NCI-H2196 treated with DMSO at 0.1 percent for 48 hours (cell line): Measurements from ENCODE around the gene PLEKHN1.
A peak's percentile ranks its signal among the peaks of the same experiment; 100 is the strongest.
"Not testable (repeated sequence)": the region's sequence is repeated elsewhere in the genome, so short reads cannot be mapped to it uniquely, and the experiment has no call there.

Source experiments
- DNase-seq: peaks from one replicate; lab custom pipeline; 2025; ENCODE audit not compliant: unreplicated experiment; lab: John Stamatoyannopoulos, UW

The PLEKHN1 gene

GRCh38 chr1:973459-974292, 7.4 kb downstream of the PLEKHN1 start:
- no peak for DNase-seq

GRCh38 chr1:974293-974640, 8.0 kb downstream of the PLEKHN1 start:
- DNase-seq, result no peak

DNA sequence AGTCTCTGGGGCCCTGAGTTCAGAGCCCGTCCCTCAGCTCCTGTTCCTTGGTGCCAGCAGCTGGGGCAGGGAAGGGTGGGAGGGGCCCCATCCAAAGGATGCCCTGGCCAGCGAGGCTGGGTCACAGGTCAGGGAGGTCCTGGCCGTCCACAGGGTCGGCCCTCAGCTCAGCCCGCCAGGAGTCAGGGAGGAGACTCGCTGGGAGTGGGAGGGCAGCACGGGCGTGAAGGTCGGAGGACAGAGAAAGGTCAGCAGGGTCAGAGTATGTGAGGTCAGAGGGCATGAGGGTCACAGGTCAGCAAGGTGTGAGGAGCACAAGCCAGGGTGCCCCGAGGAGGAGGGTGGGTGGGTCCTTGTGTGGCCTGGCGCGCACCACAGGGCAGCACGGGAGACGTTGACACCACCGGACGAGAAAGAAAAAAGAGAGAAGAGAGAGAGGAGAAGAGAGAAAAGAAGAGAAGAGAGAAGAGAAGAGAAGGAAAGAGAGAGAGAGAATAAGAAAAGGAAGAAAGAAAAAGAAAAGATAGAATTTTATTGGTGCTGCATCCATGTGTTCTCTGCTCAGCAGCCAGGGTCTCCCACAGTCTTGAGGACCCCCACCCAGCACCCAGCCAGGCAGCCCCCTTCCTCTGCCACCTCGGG, 8.5 kb downstream of the PLEKHN1 start:
- no peak for DNase-seq

GRCh38 chr1:975365-975764, 9.1 kb downstream of the PLEKHN1 start:
- DNase-seq, result no peak

- DNase-seq, result peak; percentile 70
Observed at GRCh38 chr1:975896-976683, 9.8 kb downstream of the PLEKHN1 start.

- DNase-seq, result not testable (repeated sequence)
Observed at GRCh38 chr1:976791-977190, 10.5 kb downstream of the PLEKHN1 start.

- no peak for DNase-seq
Observed at GRCh38 chr1:978069-978834, 12.0 kb downstream of the PLEKHN1 start.

DNA sequence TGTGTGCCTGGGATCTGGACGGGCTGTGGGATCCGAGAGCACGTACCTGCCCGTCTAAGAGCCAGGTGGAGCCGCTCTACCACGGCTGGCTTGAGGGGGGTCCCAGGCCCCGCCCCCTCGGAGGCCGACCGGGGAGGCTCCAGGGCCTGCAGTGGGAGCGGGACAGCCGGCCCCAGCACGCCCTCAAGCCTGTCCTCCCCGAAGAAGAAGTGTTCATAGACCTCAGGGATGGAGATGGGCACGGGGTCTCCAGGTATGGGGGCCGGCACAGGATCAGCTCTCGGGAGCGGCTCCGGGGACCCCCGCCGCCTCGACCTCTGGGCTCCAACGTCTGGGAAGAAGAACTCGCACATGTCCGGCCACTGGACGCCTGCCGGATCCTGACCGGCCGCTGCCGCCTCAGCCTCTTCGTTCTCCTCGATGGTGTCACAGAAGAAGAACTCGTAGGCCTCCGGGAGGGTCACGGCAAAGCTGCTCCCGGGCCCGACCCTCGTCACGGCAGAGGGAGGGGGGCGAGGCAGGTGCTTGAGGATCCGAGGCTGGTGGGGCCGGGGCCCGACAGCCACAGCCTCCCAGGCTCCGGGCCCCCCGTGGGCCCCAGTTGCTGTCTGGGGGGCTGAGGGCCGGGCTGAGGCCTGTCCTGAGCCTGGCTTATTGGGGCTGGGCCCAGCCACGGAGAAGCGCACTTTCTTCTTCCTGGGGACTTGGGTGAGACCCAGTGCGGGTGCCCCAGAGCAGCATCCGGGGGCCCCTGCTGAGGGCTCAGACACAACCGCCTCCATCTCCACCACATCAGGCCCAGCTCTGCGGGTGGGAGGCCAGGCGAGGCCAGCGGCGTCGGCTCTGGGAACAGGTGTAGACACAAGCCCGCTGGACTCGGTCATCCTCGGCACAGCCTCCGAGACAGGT, 12.8 kb downstream of the PLEKHN1 start:
- no peak for DNase-seq

DNA sequence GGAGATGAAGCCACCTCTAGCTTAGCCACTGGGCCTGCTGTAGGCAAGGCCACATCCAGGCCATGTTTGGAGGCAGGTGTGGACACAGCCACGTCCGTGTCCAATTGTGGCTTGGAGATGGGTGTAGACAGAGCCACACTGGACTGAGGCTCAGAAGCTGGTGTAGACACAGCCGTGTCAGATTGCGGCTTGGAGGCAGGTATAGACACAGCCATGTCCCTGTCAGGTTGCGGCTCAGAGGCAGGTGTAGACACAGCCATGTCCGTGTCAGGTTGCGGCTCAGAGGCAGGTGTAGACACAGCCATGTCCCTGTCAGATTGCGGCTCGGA, 13.4 kb downstream of the PLEKHN1 start:
- DNase-seq, result no peak

DNA sequence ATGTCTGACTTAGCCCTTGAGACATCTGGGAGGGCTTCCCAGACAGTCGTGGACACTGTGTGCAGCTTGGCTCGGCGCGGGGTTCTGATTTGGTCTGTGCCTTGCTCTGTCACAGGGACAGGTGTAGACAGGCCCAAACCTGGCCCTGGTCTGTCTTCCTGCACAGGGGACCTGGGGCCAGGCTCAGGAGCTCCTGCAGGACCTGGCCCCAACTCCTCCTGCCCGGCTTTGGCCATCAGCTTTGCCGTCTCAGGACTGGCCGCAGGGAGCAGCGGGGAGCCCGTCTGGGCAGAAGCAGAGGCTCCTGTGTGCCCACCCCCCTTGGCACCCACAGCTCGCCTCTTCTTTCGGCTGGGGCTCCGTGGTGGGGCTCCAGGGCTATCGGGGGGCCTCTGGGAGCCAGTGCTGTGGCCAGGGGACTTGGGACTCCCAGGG, 13.9 kb downstream of the PLEKHN1 start:
- DNase-seq, result no peak

DNA sequence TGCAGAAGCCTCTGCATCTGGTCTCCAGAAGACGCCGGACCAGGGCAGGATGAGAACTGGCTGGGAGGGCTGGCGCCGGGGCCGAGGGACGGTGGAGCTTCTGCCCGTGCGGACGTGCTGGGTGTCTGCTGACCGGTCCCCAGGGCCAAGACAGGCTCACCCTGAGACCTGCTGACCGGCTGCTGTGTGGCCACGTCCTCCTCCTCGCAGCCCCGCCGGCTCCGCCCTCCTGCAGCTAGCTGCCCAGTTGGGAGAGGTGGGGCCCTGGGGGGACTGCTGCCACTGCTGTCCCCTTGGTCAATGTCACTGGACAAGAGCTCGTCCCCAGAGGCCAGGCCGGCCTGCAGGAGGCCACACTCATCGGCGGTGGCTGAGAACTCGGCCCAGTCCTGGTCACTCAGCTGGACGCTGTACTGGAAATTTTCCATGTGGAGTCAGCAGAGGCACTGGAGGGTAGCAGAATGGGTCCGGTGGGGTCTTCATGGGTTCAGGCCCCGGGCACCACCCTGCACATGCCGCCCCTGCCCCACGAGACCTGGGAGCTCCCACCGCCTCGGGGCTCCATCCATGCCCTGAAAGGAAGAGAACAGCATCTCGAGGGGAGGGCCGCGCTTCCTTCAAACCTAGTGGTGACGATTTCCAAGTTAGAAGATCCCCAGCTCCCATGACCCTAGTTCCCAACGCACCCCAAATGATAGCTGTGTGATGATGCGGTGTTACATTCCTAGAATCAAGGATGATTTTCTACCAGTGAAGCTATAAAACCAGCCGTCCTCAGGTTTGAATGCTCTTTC, 14.5 kb downstream of the PLEKHN1 start:
- no peak for DNase-seq

- no peak for DNase-seq
Observed at GRCh38 chr1:981491-981954, 15.2 kb downstream of the PLEKHN1 start.

DNA sequence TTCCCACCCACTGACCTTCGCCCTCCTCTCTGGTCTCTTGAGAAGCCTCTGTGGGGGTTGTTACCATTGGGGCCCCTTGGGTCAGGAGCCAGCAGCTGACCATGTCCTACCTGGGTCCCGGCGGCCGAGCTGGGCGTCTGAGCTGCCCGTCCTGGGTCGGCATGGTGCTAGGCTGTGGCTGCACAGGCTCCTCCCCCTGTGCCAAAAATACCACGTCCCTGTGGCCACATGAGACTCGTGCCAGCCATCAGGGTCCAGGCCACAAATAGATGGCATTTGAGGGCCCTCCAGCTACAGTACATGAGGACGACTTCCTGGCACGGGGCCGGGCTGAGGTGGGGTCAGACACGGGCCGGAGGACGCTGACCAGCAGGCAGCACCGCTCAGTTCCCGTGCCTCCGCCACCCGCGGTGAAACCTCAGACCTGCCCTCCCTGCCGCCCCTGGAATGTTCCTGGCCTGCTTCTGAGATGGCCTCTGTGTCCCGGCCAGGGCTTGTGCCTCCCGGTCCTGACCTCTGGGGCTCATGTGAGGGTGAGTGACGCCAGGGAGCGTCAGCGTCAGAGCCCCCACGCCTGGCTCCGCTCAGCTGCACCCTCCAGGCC, 15.8 kb downstream of the PLEKHN1 start, which contains the start of gene PERM1:
PERM1 (minus strand) TSS at position 139 of the 604 bp plus-strand sequence. CDS start 1,064 bp downstream, outside the sequence.
- no peak for DNase-seq

GRCh38 chr1:982765-983436, 16.6 kb downstream of the PLEKHN1 start:
- DNase-seq, result no peak

DNA sequence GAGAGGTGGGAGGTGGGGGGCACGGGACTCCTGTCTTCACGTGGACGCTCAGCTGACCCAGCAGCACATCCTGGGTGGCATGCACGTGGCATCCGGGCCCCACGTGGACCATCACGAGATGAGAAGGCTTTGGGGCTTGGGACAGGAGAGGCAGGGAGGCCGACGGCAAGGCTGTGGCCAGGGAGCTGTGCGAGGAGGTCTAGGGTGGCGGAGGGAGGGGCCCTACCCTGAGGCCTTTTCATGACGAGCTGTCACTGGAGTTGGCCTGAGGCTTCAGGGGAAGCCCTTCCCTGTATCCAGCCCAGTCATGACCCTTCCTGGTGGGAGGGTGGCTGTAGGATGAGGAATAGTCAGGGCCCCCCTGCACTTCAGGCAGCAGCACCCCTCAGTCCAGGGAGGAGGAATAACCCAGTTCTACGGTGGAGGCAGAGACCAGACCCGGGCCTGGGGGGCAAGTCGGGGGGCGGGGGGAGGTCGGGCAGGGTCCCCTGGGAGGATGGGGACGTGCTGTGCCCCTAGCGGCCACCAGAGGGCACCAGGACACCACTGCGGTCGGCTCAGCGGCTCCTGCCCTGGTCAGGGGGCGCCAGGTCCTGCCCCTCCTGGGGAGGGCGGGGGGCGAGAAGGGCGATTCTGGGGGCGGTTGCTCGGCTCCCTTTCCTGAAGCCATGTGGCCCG, 17.7 kb downstream of the PLEKHN1 start:
- DNase-seq, result no peak

GRCh38 chr1:984476-984814, 18.2 kb downstream of the PLEKHN1 start:
- no peak for DNase-seq

GRCh38 chr1:985126-985525, 18.8 kb downstream of the PLEKHN1 start:
- no peak for DNase-seq

- not testable (repeated sequence) for DNase-seq
Observed at GRCh38 chr1:988061-988460, 21.8 kb downstream of the PLEKHN1 start.
